T-helper 22 cell (primary cell): ENCODE results near the gene VMP1.
A peak's percentile ranks its signal among the peaks of the same experiment; 100 is the strongest.
"Not testable (repeated sequence)": the region's sequence is repeated elsewhere in the genome, so short reads cannot be mapped to it uniquely, and the experiment has no call there.

ENCODE experiments used
- DNase-seq: peaks from one replicate; pipeline ENCODE4 v3.0.0-alpha.2; 2020; ENCODE audit warnings: low read depth

Gene VMP1

GRCh38 chr17:59841091-59841881 lies 133.8 kb downstream of the VMP1 start:
- not testable (repeated sequence) for DNase-seq

- not testable (repeated sequence) for DNase-seq
Observed at GRCh38 chr17:59841882-59842263, 134.4 kb downstream of the VMP1 start.

GRCh38 chr17:59842901-59843652 lies 135.6 kb downstream of the VMP1 start:
- DNase-seq: peak; percentile 32

- no peak for DNase-seq
Observed at GRCh38 chr17:59844884-59845594, 137.6 kb downstream of the VMP1 start.

GRCh38 chr17:59845595-59846393 lies 138.3 kb downstream of the VMP1 start:
- DNase-seq: no peak

GRCh38 chr17:59846394-59847165 lies 139.1 kb downstream of the VMP1 start:
- DNase-seq: no peak

GRCh38 chr17:59848385-59848668 lies 140.9 kb downstream of the VMP1 start:
- DNase-seq: no peak

- no peak for DNase-seq
Observed at GRCh38 chr17:59848778-59849177, 141.3 kb downstream of the VMP1 start.

GRCh38 chr17:59850311-59850710 lies 142.9 kb downstream of the VMP1 start:
- not testable (repeated sequence) for DNase-seq

GRCh38 chr17:59851439-59852375 lies 144.3 kb downstream of the VMP1 start:
- no peak for DNase-seq

GRCh38 chr17:59852847-59853167 lies 145.4 kb downstream of the VMP1 start:
- DNase-seq: not testable (repeated sequence)

- DNase-seq: peak; percentile 38
Observed at GRCh38 chr17:59853168-59853918, 145.9 kb downstream of the VMP1 start.

GRCh38 chr17:59853919-59854729 lies 146.7 kb downstream of the VMP1 start:
- not testable (repeated sequence) for DNase-seq

GRCh38 chr17:59856859-59857794 lies 149.7 kb downstream of the VMP1 start:
- no peak for DNase-seq

GRCh38 chr17:59858167-59858816 lies 150.8 kb downstream of the VMP1 start:
- no peak for DNase-seq

- no peak for DNase-seq
Observed at GRCh38 chr17:59858932-59859331, 151.5 kb downstream of the VMP1 start.

GRCh38 chr17:59859444-59860025 lies 152.1 kb downstream of the VMP1 start:
- no peak for DNase-seq
